Hepatocyte (in vitro differentiated cells): ENCODE measurements around the gene BCAS1. TPM values are rescaled to one million over a fixed set of nuclear protein-coding genes. Genes with fewer than 3 reads are reported as not detected.

Source experiments
- DNase-seq: peaks from one replicate; pipeline ENCODE4 v3.0.0-alpha.2; 2016; ENCODE audit warnings: low spot score
- H2AFZ ChIP-seq: fragments of 200-600 bp; sonication (generic); 2 replicates; pipeline ENCODE4 v1.6.0; 2016; ENCODE audit warnings: antibody characterized with exemption, mild to moderate bottlenecking
- H3K27ac ChIP-seq: fragments of 200-600 bp; sonication (generic); 2 replicates; pipeline ENCODE4 v1.5.1; 2016; ENCODE audit warnings: mild to moderate bottlenecking
- H3K27me3 ChIP-seq: fragments of 200-600 bp; sonication (generic); 2 replicates; pipeline ENCODE4 v1.6.1; 2016
- H3K36me3 ChIP-seq: fragments of 200-600 bp; sonication (generic); replicated peaks from 2 replicates; pipeline ENCODE4 v1.5.1; 2016; ENCODE audit warnings: low read depth; ENCODE audit not compliant: insufficient read depth
- H3K4me1 ChIP-seq: fragments of 200-600 bp; sonication (generic); 2 replicates; pipeline ENCODE4 v1.5.1; 2016; ENCODE audit warnings: mild to moderate bottlenecking, moderate library complexity; ENCODE audit not compliant: insufficient read depth
- H3K4me2 ChIP-seq: fragments of 200-600 bp; sonication (generic); 2 replicates; pipeline ENCODE4 v1.6.0; 2016
- H3K4me3 ChIP-seq: fragments of 200-600 bp; sonication (generic); 2 replicates; pipeline ENCODE4 v1.5.1; 2016; ENCODE audit warnings: mild to moderate bottlenecking
- H3K79me2 ChIP-seq: fragments of 200-600 bp; sonication (generic); 2 replicates; pipeline ENCODE4 v1.6.0; 2017; ENCODE audit warnings: mild to moderate bottlenecking
- H3K9me2 ChIP-seq: fragments of 200-600 bp; sonication (generic); replicated peaks from 2 replicates; pipeline ENCODE4 v1.6.0; 2017; ENCODE audit warnings: mild to moderate bottlenecking; ENCODE audit not compliant: insufficient read depth
- H3K9me3 ChIP-seq: fragments of 200-600 bp; sonication (generic); 2 replicates; pipeline ENCODE4 v1.5.1; 2016; ENCODE audit warnings: low read depth, mild to moderate bottlenecking
- H4K20me1 ChIP-seq: fragments of 200-600 bp; sonication (generic); 2 replicates; pipeline ENCODE4 v1.6.0; 2016; ENCODE audit warnings: mild to moderate bottlenecking; ENCODE audit not compliant: insufficient read depth, poor library complexity, severe bottlenecking
- CTCF ChIP-seq: fragments of 200-600 bp; sonication (generic); IDR thresholded peaks from 2 replicates; pipeline ENCODE4 v1.5.1; 2016; ENCODE audit warnings: antibody characterized with exemption, mild to moderate bottlenecking; ENCODE audit not compliant: poor library complexity
- EZH2 ChIP-seq: fragments of 200-600 bp; sonication (generic); IDR thresholded peaks from 2 replicates; pipeline ENCODE4 v1.6.1; 2016; ENCODE audit warnings: antibody characterized with exemption, mild to moderate bottlenecking, borderline replicate concordance
- EZH2phosphoT487 ChIP-seq: fragments of 200-600 bp; sonication (generic); IDR thresholded peaks from one replicate; pipeline ENCODE4 v1.6.1; 2018; ENCODE audit warnings: antibody characterized with exemption, mild to moderate bottlenecking, low read depth, moderate library complexity; ENCODE audit not compliant: unreplicated experiment, severe bottlenecking
- WGBS: methylation state at CpG from one replicate; pipeline ENCODE4 v1.1.6; 2016; ENCODE audit warnings: low lambda C conversion rate; ENCODE audit errors: missing lambda C conversion rate; 5-methylcytosine and 5-hydroxymethylcytosine counted together
- polyA plus RNA-seq: library from polyadenylated mRNA; unstranded; fragments of >200 nt; fragmentation: Nextera tagmentation; extraction: Ambion mirVana; gene quantifications from 2 replicates; pipeline ENCODE4 v1.2.1, GENCODE V29; 2016
- total RNA-seq: library from RNA; depleted of rRNA; stranded (reverse); fragments of >200 nt; gene quantifications from 2 replicates; pipeline ENCODE4 v1.2.3, GENCODE V29; 2014

Gene BCAS1
- total and polyA plus RNA-seq, 2 experiments from 2014 or later, result 4.9 to 9.8 TPM

- Histone ChIP-seq H3K9me2 (no peaks in the 10 kb centered on the region), H3K4me3 (no peak overlapping the region), H3K4me2 (no peak overlapping the region), H4K20me1 (no peaks in the 10 kb centered on the region), H3K79me2 (no peaks in the 10 kb centered on the region), H3K9me3 (no peaks in the 10 kb centered on the region), H3K27me3 (no peaks in the 10 kb centered on the region), H3K36me3 (no peaks in the 10 kb centered on the region), H2AFZ (no peak overlapping the region), H3K4me1 (peaks cover 10% of the 10 kb centered on the region), H3K27ac (no peak overlapping the region)
- WGBS, result 62% methylated on average over 12 of the region's 12 CpGs
- DNase-seq, result no peak
- no peak for TF ChIP-seq EZH2
- no peak for TF ChIP-seq EZH2phosphoT487
- TF ChIP-seq CTCF, result no peak
Measured at GRCh38 chr20:53921443-53921973, 148.9 kb downstream of the BCAS1 start.

DNA sequence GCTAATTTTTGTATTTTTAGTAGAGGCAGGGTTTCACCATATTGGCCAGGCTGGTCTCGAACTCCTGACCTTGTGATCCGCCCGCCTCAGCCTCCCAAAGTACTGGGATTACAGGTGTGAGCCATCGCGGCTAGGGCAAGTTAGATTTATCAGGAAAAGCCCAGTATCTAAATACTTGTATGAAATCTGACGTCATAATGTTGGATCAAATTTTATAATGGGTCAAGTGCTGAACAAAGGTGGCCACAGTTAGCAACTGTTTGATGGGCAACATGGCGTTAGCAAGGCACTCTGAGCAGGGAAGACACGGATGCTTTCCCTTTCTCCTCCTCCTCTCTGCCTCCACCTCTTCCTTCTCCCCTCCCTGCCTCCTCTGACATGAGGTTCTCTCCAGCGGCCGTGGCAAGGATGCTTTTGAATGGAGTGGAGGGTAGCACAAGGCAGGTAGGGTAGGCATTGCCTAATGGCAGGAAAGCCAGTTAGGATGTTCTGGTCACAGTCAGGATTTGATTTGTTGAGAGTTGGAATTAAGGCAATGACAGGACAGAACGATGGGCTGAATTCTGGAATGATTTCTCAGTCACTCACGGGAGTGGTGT lies 149.6 kb downstream of the BCAS1 start:
- Histone ChIP-seq H3K4me3 (no peak overlapping the region), H3K27ac (no peak overlapping the region), H3K9me2 (no peaks in the 10 kb centered on the region), H3K36me3 (no peaks in the 10 kb centered on the region), H4K20me1 (no peaks in the 10 kb centered on the region), H3K27me3 (no peaks in the 10 kb centered on the region), H3K9me3 (no peaks in the 10 kb centered on the region), H3K79me2 (no peaks in the 10 kb centered on the region), H3K4me2 (no peak overlapping the region), H2AFZ (no peak overlapping the region), H3K4me1 (peaks cover 13% of the 10 kb centered on the region)
- no peak for TF ChIP-seq CTCF
- no peak for TF ChIP-seq EZH2phosphoT487
- TF ChIP-seq EZH2, result no peak
- DNase-seq, result no peak
- WGBS, result 91% methylated on average over 12 of the region's 12 CpGs

GRCh38 chr20:53919886-53920285 lies 150.5 kb downstream of the BCAS1 start:
- no peak for TF ChIP-seq CTCF
- no peak for TF ChIP-seq EZH2
- no peak for TF ChIP-seq EZH2phosphoT487
- Histone ChIP-seq H3K4me3 (no peak overlapping the region), H3K4me2 (no peak overlapping the region), H3K9me2 (no peaks in the 10 kb centered on the region), H2AFZ (no peak overlapping the region), H3K27me3 (no peaks in the 10 kb centered on the region), H3K27ac (no peak overlapping the region), H3K36me3 (no peaks in the 10 kb centered on the region), H4K20me1 (no peaks in the 10 kb centered on the region), H3K4me1 (peaks cover 17% of the 10 kb centered on the region), H3K79me2 (no peaks in the 10 kb centered on the region), H3K9me3 (no peaks in the 10 kb centered on the region)
- WGBS, result 89% methylated on average over 10 of the region's 10 CpGs
- no peak for DNase-seq
